K562 (cell line): ENCODE measurements around the gene MPC2. TPM values are rescaled to one million over a fixed set of nuclear protein-coding genes. Genes with fewer than 3 reads are reported as not detected.

Source experiments
- ATAC-seq: fragments of 200-7000 bp; cut with Tn5 transposase; 3 replicates; pipeline ENCODE4 v1.9.1; 2020; ENCODE audit warnings: moderate library complexity
- BruUV-seq: library from RNA; stranded (reverse); fragments of 400-500 nt; replicated peaks from 2 replicates; lab custom pipeline; 2021; lab: Mats Ljungman, UMichigan
- CTCF ChIA-PET: fragments of 300-600 bp; formaldehyde crosslinking; extraction: SDS; loops from one replicate; lab custom pipeline; 2021; ENCODE audit warnings: low intra/inter-chr PET ratio; lab: Yijun Ruan, JAX
- POLR2A ChIA-PET: fragments of 300-600, 350-650 bp; sonication (Branson Sonifier 250); formaldehyde crosslinking; extraction: SDS; loops from one replicate; lab custom pipeline; 2021; ENCODE audit warnings: antibody characterized with exemption, inconsistent platforms; lab: Yijun Ruan, JAX
- DNase-seq, 4 experiments: peaks; one replicate each; pipeline versions ENCODE4 v3.0.0 to v3.0.0-alpha.2; 2011 to 2018; ENCODE audit warnings: low spot score in 3 of 4, mixed read lengths in 3 of 4; ENCODE audit errors: extremely low read depth in 1 of 4
- FAIRE-seq: peaks from 2 replicates; lab custom pipeline; 2011; peaks lifted over from hg19 to GRCh38; lab: Jason Lieb, UNC
- H2AFZ ChIP-seq: 2 replicates; pipeline ENCODE4 v1.6.0; 2011; ENCODE audit warnings: low read depth, low read length, control low read depth, inconsistent platforms
- H3K27ac ChIP-seq: fragments of 200-600 bp; 3 replicates; pipeline ENCODE4 v1.8.0; 2011; ENCODE audit warnings: low read depth, mild to moderate bottlenecking, control low read depth, inconsistent platforms, low read length, moderate library complexity, mixed read lengths; ENCODE audit errors: extremely low read depth
- H3K27me3 ChIP-seq, 2 experiments: fragments of 300-600 bp in 1 of 2; 2 replicates in 1 of 2; 3 replicates in 1 of 2; pipeline versions ENCODE4 v1.6.0 to v1.8.0; 2011; ENCODE audit warnings: inconsistent platforms in 2 of 2, low read length in 2 of 2, mild to moderate bottlenecking in 1 of 2, mixed read lengths in 1 of 2, moderate library complexity in 1 of 2; ENCODE audit not compliant: control insufficient read depth in 2 of 2, insufficient read depth in 2 of 2
- H3K36me3 ChIP-seq: fragments of 300-600 bp; 3 replicates; pipeline ENCODE4 v1.8.0; 2011; ENCODE audit warnings: mild to moderate bottlenecking, low read length, inconsistent platforms; ENCODE audit not compliant: control insufficient read depth, insufficient read depth
- H3K4me1 ChIP-seq, 2 experiments: fragments of 200-600 bp in 1 of 2; replicated peaks in 1 of 2; 2 replicates in 1 of 2; 3 replicates in 1 of 2; pipeline versions ENCODE4 v1.5.1 to v1.8.0; 2011; ENCODE audit warnings: inconsistent platforms in 2 of 2, low read length in 2 of 2, mild to moderate bottlenecking in 1 of 2, mixed read lengths in 1 of 2, moderate library complexity in 1 of 2; ENCODE audit not compliant: control insufficient read depth in 2 of 2, insufficient read depth in 2 of 2
- H3K4me2 ChIP-seq: 2 replicates; pipeline ENCODE4 v1.6.1; 2011; ENCODE audit warnings: low read length, control low read depth, inconsistent platforms, mixed read lengths; ENCODE audit not compliant: insufficient read depth
- H3K4me3 ChIP-seq: fragments of 200-600 bp; sonication (generic), shearing (Covaris generic); 2 replicates; pipeline ENCODE4 v1.5.1; 2016; ENCODE audit warnings: control low read depth, inconsistent platforms
- H3K79me2 ChIP-seq: fragments of 200-600 bp; 3 replicates; pipeline ENCODE4 v1.8.0; 2011; ENCODE audit warnings: low read length, inconsistent platforms; ENCODE audit not compliant: control insufficient read depth, insufficient read depth
- H3K9ac ChIP-seq, 2 experiments: 2 replicates each; pipeline versions ENCODE4 v1.6.0 to v1.6.1; 2011; ENCODE audit warnings: low read depth in 2 of 2, low read length in 2 of 2, control low read depth in 1 of 2, inconsistent platforms in 1 of 2, mild to moderate bottlenecking in 1 of 2, mixed read lengths in 1 of 2; ENCODE audit not compliant: insufficient read depth in 1 of 2
- H3K9me1 ChIP-seq: one replicate; pipeline ENCODE4 v1.6.0; 2011; ENCODE audit warnings: inconsistent platforms, mild to moderate bottlenecking, low read length, moderate library complexity; ENCODE audit not compliant: control insufficient read depth, insufficient read depth
- H3K9me3 ChIP-seq: replicated peaks from 2 replicates; pipeline ENCODE4 v1.5.1; 2011; ENCODE audit warnings: low read depth, low read length, inconsistent platforms; ENCODE audit not compliant: control insufficient read depth, insufficient read depth
- H4K20me1 ChIP-seq: replicated peaks from 2 replicates; pipeline ENCODE4 v1.6.1; 2011; ENCODE audit warnings: low read length, inconsistent platforms, mixed read lengths; ENCODE audit not compliant: control insufficient read depth, insufficient read depth
- ESRRA ChIP-seq: fragments of 450-650 bp; IDR thresholded peaks from 2 replicates; pipeline ENCODE4 v1.6.1; 2014; ENCODE audit warnings: low read depth, mild to moderate bottlenecking, moderate library complexity, borderline replicate concordance
- HDAC1 ChIP-seq, 2 experiments: fragments of 450-650 bp; IDR thresholded peaks; 2 replicates each; pipeline ENCODE4 v1.6.1; 2016 to 2017; ENCODE audit warnings: inconsistent platforms in 1 of 2, mild to moderate bottlenecking in 1 of 2, moderate library complexity in 1 of 2
- REST ChIP-seq, 2 experiments: fragments of 450-650 bp; formaldehyde crosslinking in 1 of 2; IDR thresholded peaks; 2 replicates each; pipeline versions ENCODE4 v1.4.0 to v1.6.1; 2014 to 2020; ENCODE audit warnings: mild to moderate bottlenecking in 2 of 2, borderline replicate concordance in 1 of 2, low read depth in 1 of 2
- ZNF655 ChIP-seq: fragments of 250-450 bp; sonication (Bioruptor Pico); IDR thresholded peaks from 2 replicates; pipeline ENCODE4 v1.5.0; 2021
- WGBS: fragments of 100-300 bp; shearing (Covaris generic); methylation state at CpG from one replicate; pipeline ENCODE4 v1.1.6; 2016; ENCODE audit warnings: low coverage, mixed read lengths; ENCODE audit not compliant: insufficient coverage; ENCODE audit errors: missing lambda C conversion rate; 5-methylcytosine and 5-hydroxymethylcytosine counted together
- in situ Hi-C: fragments of 300-500 bp; cut with MboI; formaldehyde crosslinking; loops from 4 replicates; pipeline ENCODE4 v1.15.0; 2018; ENCODE audit warnings: inconsistent platforms, mixed read lengths
- intact Hi-C: fragments of 100-400 bp; cut with micrococcal nuclease; formaldehyde crosslinking; loops from 2 replicates; pipeline ENCODE4 v1.14.2; 2022
- polyA plus RNA-seq, 8 experiments: library from polyadenylated mRNA; depleted of rRNA in 4 of 8; stranded (reverse) in 5 of 8; unstranded in 3 of 8; fragments of >200 nt; fragmentation: Nextera tagmentation in 2 of 8; fragmentation: Illumina TruSeq in 1 of 8; extraction: Ambion mirVana in 2 of 8; extraction: Trizol in 1 of 8; gene quantifications; 2 replicates each; pipeline versions ENCODE4 v1.2.1 to v1.2.3, GENCODE V29; 2011 to 2014; ENCODE audit warnings: inconsistent platforms in 1 of 8, missing spikeins in 1 of 8
- total RNA-seq, 7 experiments: library from RNA; depleted of rRNA in 6 of 7; stranded (reverse); fragments of >200 nt in 6 of 7; fragmentation: Illumina TruSeq in 2 of 7; extraction: Trizol in 2 of 7; gene quantifications; 2 replicates each; pipeline versions ENCODE4 v1.2.1 to v1.2.3, GENCODE V29; 2011 to 2021; ENCODE audit warnings: low replicate concordance in 1 of 7

The MPC2 gene
- total and polyA plus RNA-seq, 9 of the 15 experiments (the other 6 are each of a cell fraction or from before 2014, with no cell fraction given), result 70.7 to 179 (median 144) TPM

- no peak for DNase-seq
- POLR2A ChIA-PET, result interaction anchor here (0.7 to 3.1 kb wide), 11 partner anchors 7 to 292 kb away, joined by 3 to 24 read pairs (median 3); no protein-coding TSS in a partner anchor
- Histone ChIP-seq H3K9me1 (no peaks in the 10 kb centered on the region), H3K9ac (peak overlapping the region; percentile 95 to 97; a peak in 3 of 4 replicates), H3K79me2 (peaks cover 97% of the 10 kb centered on the region), H2AFZ (peak overlapping the region; percentile 84), H3K36me3 (no peaks in the 10 kb centered on the region), H4K20me1 (0 out of 2 replicates have a peak, but pooled peaks cover 9% of the 10 kb centered on the region), H3K4me2 (peak overlapping the region; percentile 98), H3K27ac (peak overlapping the region; percentile 98), H3K27me3 (no peaks in the 10 kb centered on the region), H3K4me1 (peaks cover 8 to 15% of the 10 kb centered on the region in 2 experiments; a peak in 4 of 5 replicates), H3K9me3 (no peaks in the 10 kb centered on the region), H3K4me3 (peak overlapping the region; percentile 81)
- CTCF ChIA-PET, result no interaction called here
- intact Hi-C loops, result loop anchor here (5.0 to 10.0 kb wide), 6 partner anchors 112 to 382 kb away; partner anchors contain the start of genes CREG1 and RCSD1
- BruUV-seq, result no TSS peak
- ATAC-seq, result no peak; the same call in 2 of the 3 replicates
- in situ Hi-C loops, result no loop called here
- no peak for FAIRE-seq
- 0% methylated on average over 4 of the region's 4 CpGs for WGBS
- TF ChIP-seq HDAC1 (IDR thresholded peaks at IDR 0.05) (peak in 1 of 2 experiments; percentile 31; a peak in 1 of 4 replicates), ESRRA (peak; percentile 79), REST (IDR thresholded peaks at IDR 0.05; ENCODE audit: borderline replicate concordance) (peak; percentile 51; the same call in 1 of the 2 replicates), REST (CRISPR knock-in tag; IDR thresholded peaks at IDR 0.05; ENCODE audit: low read depth) (no peak), ZNF655 (CRISPR knock-in tag) (no peak)
These were observed 2.3 kb downstream of the MPC2 start for GRCh38 chr1:167934426-167935215.
